Measurements from ENCODE around the gene SLC25A41.
A peak's percentile ranks its signal among the peaks of the same experiment; 100 is the strongest.

Gene SLC25A41

GRCh38 chr19:6424195-6424938, 9.2 kb downstream of the SLC25A41 start, which contains the start of gene KHSRP:
Gene KHSRP, minus strand, starts transcription at chr19:6424811. Its CDS starts 110 bp downstream, at chr19:6424701.
- Histone ChIP-seq H3K4me1 (ENCODE audit: control insufficient read depth, insufficient read depth, low read length) (peaks cover 5% of the 10 kb centered on the region), H3K9ac (ENCODE audit: low read depth, low read length) (peak within 1 kb of the TSS; percentile 90), H3K27me3 (ENCODE audit: control insufficient read depth, insufficient read depth, low read length) (peaks cover 1% of the 10 kb centered on the region), H3K4me3 (ENCODE audit: low read depth, low read length) (peak within 1 kb of the TSS; percentile 96), H3K36me3 (ENCODE audit: control insufficient read depth, insufficient read depth, low read length) (peaks cover 31% of the 10 kb centered on the region), H3K9me3 (ENCODE audit: control insufficient read depth, insufficient read depth, low read length) (no peaks in the 10 kb centered on the region)

- H3K4me3 ChIP-seq (ENCODE audit: low read depth, low read length): peak overlapping the region; percentile 96
- H3K9ac ChIP-seq (ENCODE audit: low read depth, low read length): peak overlapping the region; percentile 90
- peaks cover 5% of the 10 kb centered on the region for H3K4me1 ChIP-seq (ENCODE audit: control insufficient read depth, insufficient read depth, low read length)
- peaks cover 38% of the 10 kb centered on the region for H3K36me3 ChIP-seq (ENCODE audit: control insufficient read depth, insufficient read depth, low read length)
- H3K27me3 ChIP-seq (ENCODE audit: control insufficient read depth, insufficient read depth, low read length): no peaks in the 10 kb centered on the region
- no peaks in the 10 kb centered on the region for H3K9me3 ChIP-seq (ENCODE audit: control insufficient read depth, insufficient read depth, low read length)
These were observed 9.9 kb downstream of the SLC25A41 start for GRCh38 chr19:6423499-6424194.

GRCh38 chr19:6421075-6422014, 12.2 kb downstream of the SLC25A41 start:
- H3K9ac ChIP-seq (ENCODE audit: low read depth, low read length): no peak overlapping the region
- no peaks in the 10 kb centered on the region for H3K9me3 ChIP-seq (ENCODE audit: control insufficient read depth, insufficient read depth, low read length)
- peaks cover 61% of the 10 kb centered on the region for H3K36me3 ChIP-seq (ENCODE audit: control insufficient read depth, insufficient read depth, low read length)
- H3K4me3 ChIP-seq (ENCODE audit: low read depth, low read length): no peak overlapping the region
- peaks cover 5% of the 10 kb centered on the region for H3K4me1 ChIP-seq (ENCODE audit: control insufficient read depth, insufficient read depth, low read length)
- no peaks in the 10 kb centered on the region for H3K27me3 ChIP-seq (ENCODE audit: control insufficient read depth, insufficient read depth, low read length)

GRCh38 chr19:6418562-6418932, 15.0 kb downstream of the SLC25A41 start:
- Histone ChIP-seq H3K27me3 (ENCODE audit: control insufficient read depth, insufficient read depth, low read length) (no peaks in the 10 kb centered on the region), H3K36me3 (ENCODE audit: control insufficient read depth, insufficient read depth, low read length) (peaks cover 83% of the 10 kb centered on the region), H3K9ac (ENCODE audit: low read depth, low read length) (no peak overlapping the region), H3K4me3 (ENCODE audit: low read depth, low read length) (no peak overlapping the region), H3K9me3 (ENCODE audit: control insufficient read depth, insufficient read depth, low read length) (no peaks in the 10 kb centered on the region), H3K4me1 (ENCODE audit: control insufficient read depth, insufficient read depth, low read length) (peaks cover 5% of the 10 kb centered on the region)

GRCh38 chr19:6417713-6418561, 15.6 kb downstream of the SLC25A41 start:
- no peak overlapping the region for H3K4me3 ChIP-seq (ENCODE audit: low read depth, low read length)
- H3K9me3 ChIP-seq (ENCODE audit: control insufficient read depth, insufficient read depth, low read length): no peaks in the 10 kb centered on the region
- H3K27me3 ChIP-seq (ENCODE audit: control insufficient read depth, insufficient read depth, low read length): no peaks in the 10 kb centered on the region
- no peak overlapping the region for H3K9ac ChIP-seq (ENCODE audit: low read depth, low read length)
- H3K4me1 ChIP-seq (ENCODE audit: control insufficient read depth, insufficient read depth, low read length): peaks cover 2% of the 10 kb centered on the region
- peaks cover 83% of the 10 kb centered on the region for H3K36me3 ChIP-seq (ENCODE audit: control insufficient read depth, insufficient read depth, low read length)

- H3K27me3 ChIP-seq (ENCODE audit: control insufficient read depth, insufficient read depth, low read length): no peaks in the 10 kb centered on the region
- peaks cover 77% of the 10 kb centered on the region for H3K36me3 ChIP-seq (ENCODE audit: control insufficient read depth, insufficient read depth, low read length)
- H3K4me1 ChIP-seq (ENCODE audit: control insufficient read depth, insufficient read depth, low read length): no peaks in the 10 kb centered on the region
- H3K9ac ChIP-seq (ENCODE audit: low read depth, low read length): no peak overlapping the region
- H3K4me3 ChIP-seq (ENCODE audit: low read depth, low read length): no peak overlapping the region
- no peaks in the 10 kb centered on the region for H3K9me3 ChIP-seq (ENCODE audit: control insufficient read depth, insufficient read depth, low read length)
These were observed 16.7 kb downstream of the SLC25A41 start for GRCh38 chr19:6416658-6417405.

- Histone ChIP-seq H3K4me3 (ENCODE audit: low read depth, low read length) (no peak overlapping the region), H3K9me3 (ENCODE audit: control insufficient read depth, insufficient read depth, low read length) (no peaks in the 10 kb centered on the region), H3K36me3 (ENCODE audit: control insufficient read depth, insufficient read depth, low read length) (peaks cover 66% of the 10 kb centered on the region), H3K4me1 (ENCODE audit: control insufficient read depth, insufficient read depth, low read length) (no peaks in the 10 kb centered on the region), H3K9ac (ENCODE audit: low read depth, low read length) (no peak overlapping the region), H3K27me3 (ENCODE audit: control insufficient read depth, insufficient read depth, low read length) (no peaks in the 10 kb centered on the region)
These were observed 17.9 kb downstream of the SLC25A41 start for GRCh38 chr19:6415591-6416190.

GRCh38 chr19:6414793-6415590, 18.6 kb downstream of the SLC25A41 start:
- H3K4me1 ChIP-seq (ENCODE audit: control insufficient read depth, insufficient read depth, low read length): no peaks in the 10 kb centered on the region
- no peak overlapping the region for H3K4me3 ChIP-seq (ENCODE audit: low read depth, low read length)
- peaks cover 59% of the 10 kb centered on the region for H3K36me3 ChIP-seq (ENCODE audit: control insufficient read depth, insufficient read depth, low read length)
- no peak overlapping the region for H3K9ac ChIP-seq (ENCODE audit: low read depth, low read length)
- H3K27me3 ChIP-seq (ENCODE audit: control insufficient read depth, insufficient read depth, low read length): no peaks in the 10 kb centered on the region
- no peaks in the 10 kb centered on the region for H3K9me3 ChIP-seq (ENCODE audit: control insufficient read depth, insufficient read depth, low read length)

GRCh38 chr19:6413721-6414643, 19.6 kb downstream of the SLC25A41 start:
- no peaks in the 10 kb centered on the region for H3K27me3 ChIP-seq (ENCODE audit: control insufficient read depth, insufficient read depth, low read length)
- H3K9me3 ChIP-seq (ENCODE audit: control insufficient read depth, insufficient read depth, low read length): no peaks in the 10 kb centered on the region
- no peak overlapping the region for H3K4me3 ChIP-seq (ENCODE audit: low read depth, low read length)
- H3K9ac ChIP-seq (ENCODE audit: low read depth, low read length): no peak overlapping the region
- H3K4me1 ChIP-seq (ENCODE audit: control insufficient read depth, insufficient read depth, low read length): no peaks in the 10 kb centered on the region
- peaks cover 49% of the 10 kb centered on the region for H3K36me3 ChIP-seq (ENCODE audit: control insufficient read depth, insufficient read depth, low read length)
